Measurements from ENCODE around the gene PPRC1. TPM values are rescaled to one million over a fixed set of nuclear protein-coding genes. Genes with fewer than 3 reads are reported as not detected.

Gene PPRC1
- polyA plus RNA-seq (ENCODE audit: insufficient read length in 3 of 3) = 10 to 100 TPM; 36.0 to 37.2 (median 36.6) TPM
- long read RNA-seq, donor 1, partial matches to known transcripts = 0 of 1 reads
- long read RNA-seq, donor 1, other reads (novel, unspliced or antisense) = 0 of 1 reads
- long read RNA-seq, donor 2, partial matches to known transcripts = 5 of 8 reads
- long read RNA-seq, donor 2, other reads (novel, unspliced or antisense) = 0 of 8 reads
- long read RNA-seq, donor 3, partial matches to known transcripts = 0 of 2 reads
- long read RNA-seq, donor 3, other reads (novel, unspliced or antisense) = 0 of 2 reads
- long read RNA-seq, donor 4, full-length matches to known transcripts = 4 of 4 reads
- long read RNA-seq, donor 4, partial matches to known transcripts = 0 of 4 reads
- long read RNA-seq, donor 4, other reads (novel, unspliced or antisense) = 0 of 4 reads
- long read RNA-seq, donor 5, partial matches to known transcripts = 0 of 1 reads
- long read RNA-seq, donor 5, other reads (novel, unspliced or antisense) = 0 of 1 reads
- long read RNA-seq, donor 6, full-length matches to known transcripts = 3 of 9 reads
- long read RNA-seq, donor 6, partial matches to known transcripts = 6 of 9 reads
- long read RNA-seq, donor 6, other reads (novel, unspliced or antisense) = 0 of 9 reads
- long read RNA-seq, donor 7, partial matches to known transcripts = 0 of 2 reads
- long read RNA-seq, donor 7, other reads (novel, unspliced or antisense) = 0 of 2 reads
- long read RNA-seq, donor 8 = 0 reads
- long read RNA-seq, donor 9, partial matches to known transcripts = 6 of 7 reads
- long read RNA-seq, donor 9, other reads (novel, unspliced or antisense) = 0 of 7 reads
- long read RNA-seq, donor 10, partial matches to known transcripts = 0 of 1 reads
- long read RNA-seq, donor 10, other reads (novel, unspliced or antisense) = 0 of 1 reads
- long read RNA-seq, donor 11 = 0 reads
- long read RNA-seq, donor 12, partial matches to known transcripts = 11 of 11 reads
- long read RNA-seq, donor 12, other reads (novel, unspliced or antisense) = 0 of 11 reads
- long read RNA-seq, donor 13, partial matches to known transcripts = 5 of 5 reads
- long read RNA-seq, donor 13, other reads (novel, unspliced or antisense) = 0 of 5 reads
- long read RNA-seq, donor 14 = 0 reads
- long read RNA-seq, donor 15, partial matches to known transcripts = 6 of 7 reads
- long read RNA-seq, donor 15, other reads (novel, unspliced or antisense) = 0 of 7 reads
- long read RNA-seq, donor 16, partial matches to known transcripts = 0 of 2 reads
- long read RNA-seq, donor 16, other reads (novel, unspliced or antisense) = 0 of 2 reads

- peak; percentile 99 for DNase-seq
These were observed at the start of gene PPRC1 for GRCh38 chr10:102132563-102133372. TSS of gene PPRC1 (plus strand) at chr10:102133040. CDS start at chr10:102133069, 29 bp downstream.

- DNase-seq = no peak
These were observed 49.3 kb upstream of the PPRC1 start for GRCh38 chr10:102083541-102083940.

- DNase-seq = no peak
These were observed 47.5 kb upstream of the PPRC1 start for GRCh38 chr10:102085336-102085735.

- DNase-seq = no peak
These were observed 46.6 kb upstream of the PPRC1 start for GRCh38 chr10:102086196-102086595.

GRCh38 chr10:102090772-102091171, 42.1 kb upstream of the PPRC1 start:
- DNase-seq = no peak

GRCh38 chr10:102096449-102096848, 36.4 kb upstream of the PPRC1 start:
- no peak for DNase-seq

GRCh38 chr10:102101152-102101551, 31.7 kb upstream of the PPRC1 start:
- DNase-seq = no peak

GRCh38 chr10:102102421-102102820, 30.4 kb upstream of the PPRC1 start:
- no peak for DNase-seq

GRCh38 chr10:102106998-102107397, 25.8 kb upstream of the PPRC1 start:
- no peak for DNase-seq

- no peak for DNase-seq
These were observed 23.4 kb upstream of the PPRC1 start for GRCh38 chr10:102109166-102110116.

- no peak for DNase-seq
These were observed 21.6 kb upstream of the PPRC1 start for GRCh38 chr10:102111276-102111675.

- no peak for DNase-seq
These were observed 20.5 kb upstream of the PPRC1 start for GRCh38 chr10:102112210-102112817.

GRCh38 chr10:102113261-102113955, 19.4 kb upstream of the PPRC1 start:
- DNase-seq = no peak

- DNase-seq = no peak
These were observed 18.6 kb upstream of the PPRC1 start for GRCh38 chr10:102113956-102114857.

GRCh38 chr10:102114861-102115618, 17.8 kb upstream of the PPRC1 start:
- peak; percentile 91 for DNase-seq

GRCh38 chr10:102115775-102116174, 17.1 kb upstream of the PPRC1 start:
- no peak for DNase-seq

- no peak for DNase-seq
These were observed 16.2 kb upstream of the PPRC1 start for GRCh38 chr10:102116656-102117055.
